LoVo (cell line): ENCODE results near the gene MUC2.

Source experiments
- DNase-seq: peaks from one replicate; pipeline ENCODE4 v3.0.0-alpha.2; 2016; ENCODE audit warnings: low spot score

Gene MUC2

GRCh38 chr11:1074244-1075221 lies at the start of gene MUC2:
TSS of gene MUC2 (plus strand) at chr11:1074874.
- no peak for DNase-seq

- no peak for DNase-seq
Measured at GRCh38 chr11:1025410-1026162, 49.1 kb upstream of the MUC2 start.

GRCh38 chr11:1026163-1026450 lies 48.6 kb upstream of the MUC2 start:
- no peak for DNase-seq

GRCh38 chr11:1026641-1027482 lies 47.8 kb upstream of the MUC2 start:
- DNase-seq = no peak

GRCh38 chr11:1027483-1028290 lies 47.0 kb upstream of the MUC2 start:
- no peak for DNase-seq

GRCh38 chr11:1028291-1028540 lies 46.5 kb upstream of the MUC2 start:
- DNase-seq = no peak

GRCh38 chr11:1028616-1029015 lies 46.1 kb upstream of the MUC2 start:
- no peak for DNase-seq

GRCh38 chr11:1029051-1029450 lies 45.6 kb upstream of the MUC2 start:
- DNase-seq = no peak

- DNase-seq = no peak
Measured at GRCh38 chr11:1029654-1030053, 45.0 kb upstream of the MUC2 start.

GRCh38 chr11:1030086-1030485 lies 44.6 kb upstream of the MUC2 start:
- DNase-seq = no peak

GRCh38 chr11:1030556-1030955 lies 44.1 kb upstream of the MUC2 start:
- DNase-seq = no peak

- DNase-seq = no peak
Measured at GRCh38 chr11:1031121-1031899, 43.4 kb upstream of the MUC2 start.

- DNase-seq = no peak
Measured at GRCh38 chr11:1032310-1032891, 42.3 kb upstream of the MUC2 start.

- no peak for DNase-seq
Measured at GRCh38 chr11:1033016-1033798, 41.5 kb upstream of the MUC2 start.

- no peak for DNase-seq
Measured at GRCh38 chr11:1034001-1034400, 40.7 kb upstream of the MUC2 start.

GRCh38 chr11:1034456-1035295 lies 40.0 kb upstream of the MUC2 start:
- no peak for DNase-seq

GRCh38 chr11:1035577-1036283 lies 38.9 kb upstream of the MUC2 start:
- DNase-seq = no peak

GRCh38 chr11:1036303-1036923 lies 38.3 kb upstream of the MUC2 start, which contains the start of gene MUC6:
TSS of gene MUC6 (minus strand) at chr11:1036718. CDS start at chr11:1036655, 63 bp downstream.
- DNase-seq = no peak
